Mammary epithelial cell (primary cell): ENCODE results near the gene MAB21L4.

Experiments
- EZH2 ChIP-seq: IDR thresholded peaks from 2 replicates; pipeline ENCODE4 v1.6.1; 2012; ENCODE audit warnings: low read length, inconsistent platforms, borderline replicate concordance
- TF ChIP-seq, protein P1 (sequence below), 2 donors: IDR thresholded peaks in 1 of 2; conservative IDR thresholded peaks in 1 of 2; 2 replicates each; pipeline ENCODE4 v1.5.1; 2011 to 2012; ENCODE audit warnings: inconsistent platforms in 2 of 2, low read length in 2 of 2, mild to moderate bottlenecking in 2 of 2, control low read depth in 1 of 2, low read depth in 1 of 2; ENCODE audit not compliant: insufficient read depth in 1 of 2; ENCODE audit errors: extremely low read depth in 1 of 2

DNA sequence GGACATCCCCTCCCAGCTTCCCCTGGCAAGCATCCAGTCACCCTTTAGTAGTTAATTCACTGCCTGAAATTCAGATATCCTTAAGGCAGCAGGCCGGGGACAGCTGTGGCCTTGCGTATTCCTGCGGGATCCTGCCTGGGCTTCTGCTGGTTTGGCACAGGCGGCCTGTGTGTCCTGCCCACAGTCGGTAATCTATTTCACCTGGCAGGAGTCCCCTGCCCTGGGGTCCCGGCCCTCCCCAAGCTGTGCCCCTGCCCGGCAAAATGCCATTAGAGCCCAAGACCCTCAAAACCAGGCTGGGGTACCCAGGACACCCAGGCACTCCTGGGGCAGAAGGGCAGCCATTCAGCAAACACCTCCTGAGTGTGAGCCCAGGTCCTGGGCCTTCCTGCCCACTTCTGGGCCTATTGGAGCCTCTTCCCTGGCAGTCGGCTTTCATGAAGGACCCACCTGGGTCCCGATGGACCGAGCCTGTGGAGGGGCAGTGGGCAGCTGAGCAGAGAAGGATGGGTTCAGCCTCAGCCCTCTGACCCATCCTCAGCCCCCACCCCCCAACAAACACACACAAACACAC, 21.8 kb upstream of the MAB21L4 start:
- no peak for TF ChIP-seq EZH2
- TF ChIP-seq, protein P1, sequence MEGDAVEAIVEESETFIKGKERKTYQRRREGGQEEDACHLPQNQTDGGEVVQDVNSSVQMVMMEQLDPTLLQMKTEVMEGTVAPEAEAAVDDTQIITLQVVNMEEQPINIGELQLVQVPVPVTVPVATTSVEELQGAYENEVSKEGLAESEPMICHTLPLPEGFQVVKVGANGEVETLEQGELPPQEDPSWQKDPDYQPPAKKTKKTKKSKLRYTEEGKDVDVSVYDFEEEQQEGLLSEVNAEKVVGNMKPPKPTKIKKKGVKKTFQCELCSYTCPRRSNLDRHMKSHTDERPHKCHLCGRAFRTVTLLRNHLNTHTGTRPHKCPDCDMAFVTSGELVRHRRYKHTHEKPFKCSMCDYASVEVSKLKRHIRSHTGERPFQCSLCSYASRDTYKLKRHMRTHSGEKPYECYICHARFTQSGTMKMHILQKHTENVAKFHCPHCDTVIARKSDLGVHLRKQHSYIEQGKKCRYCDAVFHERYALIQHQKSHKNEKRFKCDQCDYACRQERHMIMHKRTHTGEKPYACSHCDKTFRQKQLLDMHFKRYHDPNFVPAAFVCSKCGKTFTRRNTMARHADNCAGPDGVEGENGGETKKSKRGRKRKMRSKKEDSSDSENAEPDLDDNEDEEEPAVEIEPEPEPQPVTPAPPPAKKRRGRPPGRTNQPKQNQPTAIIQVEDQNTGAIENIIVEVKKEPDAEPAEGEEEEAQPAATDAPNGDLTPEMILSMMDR (conservative IDR thresholded peaks at IDR 0.05 in 1 of 2, IDR thresholded peaks at IDR 0.05 in 1 of 2; ENCODE audit: extremely low read depth in 1 of 2, insufficient read depth in 1 of 2, low read depth in 1 of 2, low read length in 2 of 2), result no peak
